Measurements from ENCODE around the gene SLC39A3. TPM values are rescaled to one million over a fixed set of nuclear protein-coding genes. Genes with fewer than 3 reads are reported as not detected.

The SLC39A3 gene
- total RNA-seq, 1 donor from 2014 or later: 34.3 TPM

GRCh38 chr19:2759362-2759761 lies 19.5 kb upstream of the SLC39A3 start:
- POLR2A ChIA-PET: no interaction called here
- intact Hi-C loops (cut with micrococcal nuclease): no loop called here
- no peaks in the 10 kb centered on the region for H3K4me1 Mint-ChIP-seq
- no peak overlapping the region for H3K4me3 Mint-ChIP-seq
- H3K36me3 Mint-ChIP-seq (ENCODE audit: low read depth): peaks cover 70% of the 10 kb centered on the region
- TF ChIP-seq CTCF (IDR thresholded peaks at IDR 0.05): no peak
- no peaks in the 10 kb centered on the region for H3K9me3 Mint-ChIP-seq
- CTCF ChIA-PET: no interaction called here
- no peaks in the 10 kb centered on the region for H3K27me3 Mint-ChIP-seq
- DNase-seq: no peak
- ATAC-seq (ENCODE audit: low read depth): no peak
- H3K27ac Mint-ChIP-seq: peak overlapping the region; percentile 9

GRCh38 chr19:2758601-2759313 lies 18.9 kb upstream of the SLC39A3 start:
- no peak for TF ChIP-seq CTCF (IDR thresholded peaks at IDR 0.05)
- ATAC-seq (ENCODE audit: low read depth): no peak
- POLR2A ChIA-PET: interaction anchor here (0.7 kb wide), 1 partner anchor 57 kb away, joined by 3 read pairs; no protein-coding TSS in a partner anchor
- Mint-ChIP-seq H3K36me3 (ENCODE audit: low read depth) (peaks cover 70% of the 10 kb centered on the region), H3K9me3 (no peaks in the 10 kb centered on the region), H3K27ac (no peak overlapping the region), H3K27me3 (no peaks in the 10 kb centered on the region), H3K4me3 (no peak overlapping the region), H3K4me1 (no peaks in the 10 kb centered on the region)
- intact Hi-C loops (cut with micrococcal nuclease): no loop called here
- no peak for DNase-seq
- CTCF ChIA-PET: no interaction called here

GRCh38 chr19:2756921-2757881 lies 17.4 kb upstream of the SLC39A3 start:
- ChIA-PET POLR2A (interaction anchor here (0.6 kb wide), 1 partner anchor 10 kb away, joined by 3 read pairs; no protein-coding TSS in a partner anchor), CTCF (no interaction called here)
- DNase-seq (no peak), ATAC-seq (ENCODE audit: low read depth) (no peak)
- intact Hi-C loops (cut with micrococcal nuclease): no loop called here
- Mint-ChIP-seq H3K27ac (no peak overlapping the region), H3K4me3 (no peak overlapping the region), H3K4me1 (no peaks in the 10 kb centered on the region), H3K9me3 (no peaks in the 10 kb centered on the region), H3K27me3 (no peaks in the 10 kb centered on the region), H3K36me3 (ENCODE audit: low read depth) (peaks cover 56% of the 10 kb centered on the region)
- no peak for TF ChIP-seq CTCF (IDR thresholded peaks at IDR 0.05)

GRCh38 chr19:2756477-2756876 lies 16.7 kb upstream of the SLC39A3 start:
- intact Hi-C loops (cut with micrococcal nuclease): no loop called here
- TF ChIP-seq CTCF (IDR thresholded peaks at IDR 0.05): no peak
- no peak for DNase-seq
- H3K27me3 Mint-ChIP-seq: no peaks in the 10 kb centered on the region
- H3K4me1 Mint-ChIP-seq: no peaks in the 10 kb centered on the region
- ATAC-seq (ENCODE audit: low read depth): no peak
- CTCF ChIA-PET: no interaction called here
- POLR2A ChIA-PET: interaction anchor here (0.6 kb wide), 1 partner anchor 95 kb away, joined by 6 read pairs; no protein-coding TSS in a partner anchor
- H3K36me3 Mint-ChIP-seq (ENCODE audit: low read depth): peaks cover 51% of the 10 kb centered on the region
- H3K9me3 Mint-ChIP-seq: no peaks in the 10 kb centered on the region
- H3K4me3 Mint-ChIP-seq: no peak overlapping the region
- H3K27ac Mint-ChIP-seq: no peak overlapping the region

GRCh38 chr19:2755811-2756210 lies 16.0 kb upstream of the SLC39A3 start:
- TF ChIP-seq CTCF (IDR thresholded peaks at IDR 0.05): no peak

More at GRCh38 chr19:2755811-2756210, 16.0 kb upstream of the SLC39A3 start:
- ChIA-PET POLR2A (interaction anchor here (0.6 kb wide), 1 partner anchor 95 kb away, joined by 6 read pairs; no protein-coding TSS in a partner anchor), CTCF (no interaction called here)
- Mint-ChIP-seq H3K4me1 (no peaks in the 10 kb centered on the region), H3K36me3 (ENCODE audit: low read depth) (peaks cover 47% of the 10 kb centered on the region), H3K4me3 (no peak overlapping the region), H3K9me3 (no peaks in the 10 kb centered on the region), H3K27me3 (no peaks in the 10 kb centered on the region), H3K27ac (no peak overlapping the region)
- intact Hi-C loops (cut with micrococcal nuclease): no loop called here
- DNase-seq (no peak), ATAC-seq (ENCODE audit: low read depth) (no peak)

All from activated B cell treated with CpG ODN at 0.5 μM for 24 hours (primary cell).